GM18873 (cell line): Measurements from ENCODE around the gene PRDM16.

Experiments used
- ATAC-seq: cut with Tn5 transposase; IDR thresholded peaks from one replicate; pipeline ENCODE4 v1.9.1; 2021; ENCODE audit warnings: mild to moderate bottlenecking, moderate library complexity, moderate number of reproducible peaks; ENCODE audit not compliant: unreplicated experiment, low FRiP score

Gene PRDM16

DNA sequence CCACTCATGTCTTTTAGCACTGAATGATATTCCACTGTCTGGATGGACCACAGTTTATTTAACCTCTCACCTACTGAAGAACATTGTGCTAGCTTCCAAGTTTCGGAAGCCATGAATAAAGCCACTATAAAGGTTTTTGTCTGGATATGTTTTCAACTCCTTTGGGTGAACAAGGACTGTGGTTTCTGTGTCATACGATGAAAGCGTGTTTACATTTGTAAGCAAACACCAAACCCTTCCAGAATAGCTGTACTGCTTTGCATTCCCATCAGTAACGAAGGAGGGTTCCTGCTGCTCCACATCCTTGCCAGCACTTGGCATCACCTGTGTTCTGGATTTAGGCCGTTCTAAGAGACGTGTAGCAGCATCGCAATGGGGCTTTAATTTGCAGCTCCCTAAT lies 374.8 kb downstream of the PRDM16 start:
- ATAC-seq, result no peak

DNA sequence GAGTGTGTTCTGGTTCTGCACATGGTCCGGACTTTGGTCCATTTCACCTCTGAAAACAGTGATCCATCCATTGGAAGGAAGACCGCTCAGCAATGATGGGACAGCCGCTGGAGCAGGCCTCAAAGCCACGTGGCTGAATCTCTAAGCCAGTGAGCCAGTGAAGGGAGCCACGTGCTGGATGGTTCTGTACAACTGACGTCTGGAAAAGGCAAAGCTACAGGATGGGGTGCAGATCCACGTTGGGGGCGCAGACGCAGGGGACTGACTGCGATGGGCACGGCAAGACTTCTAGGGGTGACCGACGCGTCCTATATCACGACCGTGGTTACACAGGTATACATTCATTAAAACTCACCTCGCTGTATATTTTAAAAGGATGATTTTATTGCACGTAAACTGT lies 375.3 kb downstream of the PRDM16 start:
- ATAC-seq, result no peak

DNA sequence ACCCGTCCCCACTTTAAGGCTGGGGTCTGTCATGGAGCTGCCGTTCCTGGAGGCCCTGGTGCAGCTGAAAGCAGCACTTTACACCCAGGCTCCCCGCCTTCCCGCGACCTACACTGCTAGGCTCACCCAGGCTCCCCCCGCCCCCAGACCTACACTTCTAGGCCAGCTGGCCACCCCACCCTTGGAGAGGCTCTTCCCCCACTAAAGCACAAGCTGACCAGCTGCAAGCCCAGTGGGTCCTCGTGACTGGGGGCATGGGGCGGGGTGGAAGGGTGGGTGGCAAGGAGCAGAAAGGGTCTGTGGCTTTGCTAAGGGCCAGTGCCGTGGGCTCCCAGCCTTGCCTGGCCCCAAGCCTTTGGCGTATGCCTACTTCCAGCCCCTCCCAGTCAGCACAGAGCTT lies 375.7 kb downstream of the PRDM16 start:
- no peak for ATAC-seq

DNA sequence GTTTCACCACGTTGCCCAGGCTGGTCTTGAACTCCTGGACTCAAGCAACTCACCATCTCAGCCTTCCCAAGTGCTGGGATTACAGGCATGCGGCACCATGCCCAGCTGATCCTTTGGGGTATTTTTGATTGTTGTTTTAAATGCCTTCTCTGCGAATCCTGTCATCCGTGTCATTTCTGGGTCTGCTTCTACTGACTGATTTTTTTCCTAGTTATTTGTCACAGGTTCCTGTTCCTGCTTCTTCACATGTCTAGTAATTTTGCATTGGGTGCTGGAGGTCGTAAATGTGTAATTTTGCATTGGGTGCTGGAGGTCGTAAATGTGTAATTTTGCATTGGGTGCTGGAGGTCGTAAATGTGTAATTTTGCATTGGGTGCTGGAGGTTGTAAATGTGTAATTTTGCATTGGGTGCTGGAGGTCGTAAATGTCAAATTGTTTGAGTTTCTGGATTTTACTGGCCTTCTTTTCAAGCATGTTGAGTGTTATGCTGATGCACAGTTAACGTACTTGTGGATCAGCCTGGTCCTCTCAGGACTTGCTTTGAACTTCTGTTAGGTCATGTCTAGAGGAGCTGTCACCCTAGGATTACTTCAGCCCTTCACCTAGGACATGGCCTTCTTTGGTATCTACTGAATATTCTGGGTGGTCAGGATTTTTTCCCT lies 381.3 kb downstream of the PRDM16 start:
- no peak for ATAC-seq

DNA sequence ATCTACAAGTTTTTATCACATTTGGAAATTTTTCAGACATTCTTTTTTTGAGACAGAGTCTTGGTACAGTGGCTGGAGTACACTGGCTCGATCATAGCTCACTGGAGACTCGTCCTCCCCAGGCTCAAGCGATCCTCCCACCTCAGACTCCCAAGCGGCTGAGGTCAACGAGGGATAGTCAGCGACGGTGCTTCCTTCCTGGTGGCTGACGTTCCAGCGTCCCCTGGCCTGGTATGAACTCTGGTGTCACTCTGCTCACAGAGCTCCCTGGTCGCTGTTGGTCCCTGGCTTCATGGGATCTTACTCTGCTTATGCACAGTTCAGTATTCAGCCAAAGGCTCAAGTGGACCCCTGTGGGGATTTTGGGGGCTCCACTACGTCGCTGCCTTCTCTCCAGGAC lies 382.0 kb downstream of the PRDM16 start:
- ATAC-seq, result no peak

DNA sequence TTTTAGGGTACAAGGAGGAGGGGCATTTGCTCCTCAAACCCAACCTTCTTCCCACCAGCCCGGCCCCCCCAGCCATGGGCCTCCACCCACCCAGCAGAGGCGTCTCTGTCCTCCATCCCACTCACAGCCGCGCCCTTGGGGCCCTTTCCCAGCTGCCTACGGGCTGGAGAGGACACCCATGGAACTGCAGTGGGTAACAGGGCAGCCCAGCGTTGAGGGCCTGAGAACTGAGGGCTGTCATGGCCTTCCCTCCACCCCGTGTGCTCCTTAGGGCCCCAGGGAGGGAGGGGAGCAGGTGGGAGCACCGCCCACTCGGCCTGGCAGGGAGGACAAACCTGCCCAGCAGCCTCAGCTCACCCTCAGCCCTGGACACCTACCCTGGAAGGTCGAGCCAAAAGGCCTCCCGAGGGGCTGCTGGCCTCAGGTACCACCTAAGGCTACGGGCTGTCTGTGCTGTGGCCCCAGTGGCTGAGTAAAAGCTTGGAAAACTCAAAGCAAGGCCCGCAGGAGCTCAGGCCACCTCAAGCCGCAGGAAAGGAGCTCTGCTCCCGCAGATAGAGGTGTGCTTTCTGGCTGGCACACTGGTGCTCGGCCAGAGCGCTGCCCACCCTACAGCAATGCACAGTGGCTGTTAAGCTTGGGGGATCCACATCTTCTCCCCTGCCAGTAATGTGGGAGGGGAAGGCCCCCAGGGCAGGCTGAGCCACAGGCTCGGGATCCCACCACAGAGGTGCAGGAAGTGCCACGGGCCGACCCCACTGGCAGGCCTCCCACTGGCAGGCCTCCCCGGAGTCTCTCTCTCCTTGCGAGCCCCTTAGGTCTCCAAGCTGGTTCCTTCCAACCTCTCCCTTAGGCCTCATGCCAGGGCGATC lies 383.2 kb downstream of the PRDM16 start:
- ATAC-seq, result no peak

DNA sequence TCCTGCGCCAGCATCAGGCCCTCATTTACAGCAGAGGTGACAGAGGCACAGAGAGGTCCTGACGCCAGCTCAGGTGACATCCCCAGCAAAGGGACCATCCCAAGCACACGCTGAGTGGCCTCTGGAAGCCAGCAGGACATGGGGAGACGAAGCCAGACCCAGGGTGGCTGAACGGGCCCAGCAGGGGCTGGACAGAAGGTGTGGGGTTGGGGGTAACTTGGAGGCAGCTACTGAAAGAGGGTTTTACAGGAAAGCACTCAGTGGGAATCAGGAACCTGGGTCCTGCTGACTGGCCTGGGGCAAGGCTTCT lies 383.8 kb downstream of the PRDM16 start:
- no peak for ATAC-seq

DNA sequence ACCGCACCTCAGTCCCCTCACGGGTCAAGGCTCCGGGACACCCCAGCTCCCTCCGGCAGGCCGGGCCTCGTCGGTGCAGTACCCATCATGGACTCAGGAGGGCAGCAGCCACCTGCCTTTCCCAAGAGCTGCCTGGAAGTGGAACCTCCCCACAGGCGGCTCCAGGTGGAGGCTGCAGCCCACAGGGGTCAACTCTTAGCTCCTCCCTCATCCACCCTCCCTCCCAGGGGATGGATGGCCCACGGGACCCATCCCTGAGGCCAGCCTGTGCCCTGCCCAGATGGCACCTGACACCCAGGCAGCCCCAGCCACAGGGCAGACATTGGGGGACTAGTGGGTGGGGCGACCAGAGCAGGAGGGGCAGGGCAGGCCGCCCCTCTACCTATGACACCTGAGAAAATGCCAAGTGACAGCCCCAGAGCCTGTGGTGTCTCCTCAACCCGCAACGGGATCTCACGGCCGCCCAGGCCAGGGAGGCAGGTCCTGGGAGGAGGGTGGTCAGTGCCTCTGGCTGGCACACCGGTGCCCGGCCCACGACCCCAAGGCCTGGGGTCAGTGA lies 384.3 kb downstream of the PRDM16 start:
- no peak for ATAC-seq

DNA sequence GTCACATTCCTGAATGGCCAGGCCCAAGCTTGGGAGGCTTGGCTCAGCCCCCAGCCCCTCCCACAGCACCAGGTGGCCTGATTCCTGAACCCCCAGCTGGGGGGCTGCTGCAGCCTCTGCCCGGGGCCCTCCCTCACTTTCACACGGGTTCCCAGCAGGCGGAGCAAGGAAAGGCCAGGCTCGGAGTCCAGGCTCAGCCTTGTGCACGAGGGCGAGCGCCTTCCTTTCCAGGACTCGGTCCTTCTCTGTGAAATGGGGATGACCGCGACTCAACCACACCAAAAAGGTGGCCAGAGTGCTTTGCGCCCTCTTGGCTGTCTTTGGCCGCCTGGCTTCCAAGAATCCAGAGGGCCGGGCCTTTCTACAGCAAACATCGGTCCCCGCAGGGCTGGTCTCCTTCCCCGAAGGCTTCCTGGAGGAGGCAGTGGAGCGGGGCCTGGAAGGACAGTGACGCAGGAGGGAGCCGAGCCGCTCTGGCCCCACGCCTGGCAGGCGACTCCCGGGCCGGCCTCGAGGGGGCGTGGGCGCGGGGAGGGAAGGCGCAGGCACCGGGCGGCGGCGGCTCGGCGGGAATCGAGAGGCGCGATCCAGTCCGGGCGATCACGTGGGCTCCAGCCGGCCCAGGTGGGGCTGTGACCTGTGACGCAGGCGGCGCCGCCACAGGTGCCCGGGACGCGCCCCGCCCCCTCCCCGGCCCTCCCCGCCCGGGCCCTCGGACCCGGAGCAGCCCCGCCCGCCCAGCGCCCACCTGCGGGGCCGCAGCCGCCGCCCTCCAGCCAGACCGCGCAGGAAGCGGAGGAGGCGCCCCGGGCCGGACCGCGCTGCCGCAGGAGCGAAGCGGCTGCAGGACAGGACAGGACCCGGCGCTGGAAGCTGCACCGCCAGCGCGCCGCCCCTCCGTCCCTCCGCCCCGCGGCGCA lies 385.1 kb downstream of the PRDM16 start, which contains the start of gene ARHGEF16:
ARHGEF16 (plus strand) TSS at position 775 of the 920 bp plus-strand sequence. CDS start 8,420 bp downstream, outside the sequence.
- no peak for ATAC-seq

DNA sequence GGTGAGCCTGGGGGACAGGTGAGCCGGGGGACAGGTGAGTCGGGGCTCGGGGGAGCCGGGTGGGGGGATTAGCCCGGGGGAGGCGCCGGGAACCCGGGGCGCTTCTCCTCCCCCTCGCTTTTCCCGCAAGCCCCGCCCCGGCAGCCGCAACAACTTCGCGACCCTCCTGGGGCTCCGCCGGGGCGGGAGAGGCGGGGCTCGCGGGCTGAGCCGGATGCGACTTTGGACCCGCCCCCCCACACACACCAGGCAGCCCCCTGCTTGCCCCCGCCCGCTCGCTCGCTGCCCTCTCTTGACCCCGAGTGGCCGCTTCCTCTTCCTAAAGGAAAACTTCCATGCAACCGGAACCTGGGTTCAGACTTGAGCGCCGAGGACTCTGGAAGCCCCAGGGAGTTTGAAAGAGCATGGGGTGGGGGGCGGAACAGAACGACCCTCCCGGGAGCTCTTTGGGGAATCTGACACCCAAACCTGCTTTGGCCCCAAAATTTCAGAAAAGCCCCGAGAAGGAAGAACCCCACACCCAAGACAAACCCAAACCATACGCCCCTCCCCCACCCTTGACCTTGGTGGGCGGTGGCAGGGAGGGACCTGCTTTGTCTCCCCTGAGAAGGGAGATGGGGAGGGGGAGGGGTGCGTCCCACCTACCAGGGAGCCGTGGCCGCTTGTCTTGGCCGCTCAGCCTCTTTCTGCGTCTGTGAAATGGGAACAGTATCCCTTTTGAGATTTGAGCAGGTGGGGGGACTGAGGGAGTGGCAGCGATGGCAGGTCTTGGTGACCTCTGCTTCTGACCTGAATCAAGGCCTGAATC lies 386.0 kb downstream of the PRDM16 start:
- ATAC-seq, result no peak

DNA sequence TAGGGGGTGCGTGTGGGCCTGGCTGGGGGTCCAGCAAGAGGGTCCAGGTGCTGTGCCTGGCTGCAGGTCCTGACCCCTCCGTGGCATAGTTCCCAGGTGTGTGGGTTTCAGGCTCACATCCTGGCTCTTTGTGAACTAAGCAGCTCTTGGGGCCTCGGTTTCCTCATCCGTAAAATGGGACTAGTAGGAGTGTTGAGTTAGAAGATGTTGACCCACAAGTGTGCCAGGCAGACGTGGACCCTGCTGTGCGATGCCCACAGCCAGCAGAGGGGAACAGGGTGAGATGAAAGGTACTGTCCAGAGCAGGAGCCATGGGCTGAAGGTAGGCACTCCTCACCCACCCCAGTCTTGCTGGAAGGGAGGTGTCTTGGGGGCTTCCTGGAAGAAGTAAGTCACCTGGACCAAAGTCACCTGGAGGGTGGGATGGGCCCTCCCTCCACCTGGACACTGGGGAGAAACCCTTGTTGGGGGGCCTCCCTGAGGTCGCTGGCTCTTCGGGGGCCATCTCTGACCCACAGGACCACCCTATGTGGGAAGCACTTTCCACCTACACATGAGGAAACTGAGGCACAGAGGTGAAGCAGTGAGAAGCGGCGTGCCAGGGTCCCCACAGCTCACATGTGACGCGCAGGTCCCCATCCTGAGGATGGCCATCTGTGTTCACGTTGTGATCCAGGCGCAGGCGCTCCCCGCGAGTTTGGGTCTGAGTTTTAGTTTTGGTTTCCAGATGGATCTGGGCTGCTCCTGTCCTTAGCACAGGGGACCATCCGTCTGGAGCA lies 386.9 kb downstream of the PRDM16 start:
- no peak for ATAC-seq

DNA sequence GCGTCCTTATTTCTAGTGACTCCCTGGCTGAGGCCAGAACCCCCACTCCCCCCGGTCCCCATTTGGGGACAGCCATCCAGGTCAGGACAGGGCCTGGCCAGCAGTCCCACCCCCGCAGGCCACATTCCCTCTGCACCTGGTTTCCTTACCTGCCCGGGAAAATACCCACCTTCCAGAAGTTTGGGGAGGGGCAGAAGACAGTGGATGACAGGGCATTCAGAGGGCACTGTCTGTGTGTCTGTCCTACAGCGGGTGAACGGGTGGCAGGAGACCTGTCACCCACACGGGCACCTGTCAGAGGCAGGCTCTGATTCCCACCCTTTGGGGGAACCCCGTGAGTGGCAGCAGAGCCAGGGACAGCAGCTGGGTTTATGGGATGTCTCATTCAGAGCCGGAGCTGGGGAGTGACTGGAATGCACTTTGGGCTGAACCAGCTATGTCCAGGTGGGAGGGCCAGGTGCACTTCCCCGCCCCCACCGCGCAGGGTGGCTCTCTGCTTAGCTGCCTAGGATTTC lies 387.5 kb downstream of the PRDM16 start:
- ATAC-seq, result no peak

DNA sequence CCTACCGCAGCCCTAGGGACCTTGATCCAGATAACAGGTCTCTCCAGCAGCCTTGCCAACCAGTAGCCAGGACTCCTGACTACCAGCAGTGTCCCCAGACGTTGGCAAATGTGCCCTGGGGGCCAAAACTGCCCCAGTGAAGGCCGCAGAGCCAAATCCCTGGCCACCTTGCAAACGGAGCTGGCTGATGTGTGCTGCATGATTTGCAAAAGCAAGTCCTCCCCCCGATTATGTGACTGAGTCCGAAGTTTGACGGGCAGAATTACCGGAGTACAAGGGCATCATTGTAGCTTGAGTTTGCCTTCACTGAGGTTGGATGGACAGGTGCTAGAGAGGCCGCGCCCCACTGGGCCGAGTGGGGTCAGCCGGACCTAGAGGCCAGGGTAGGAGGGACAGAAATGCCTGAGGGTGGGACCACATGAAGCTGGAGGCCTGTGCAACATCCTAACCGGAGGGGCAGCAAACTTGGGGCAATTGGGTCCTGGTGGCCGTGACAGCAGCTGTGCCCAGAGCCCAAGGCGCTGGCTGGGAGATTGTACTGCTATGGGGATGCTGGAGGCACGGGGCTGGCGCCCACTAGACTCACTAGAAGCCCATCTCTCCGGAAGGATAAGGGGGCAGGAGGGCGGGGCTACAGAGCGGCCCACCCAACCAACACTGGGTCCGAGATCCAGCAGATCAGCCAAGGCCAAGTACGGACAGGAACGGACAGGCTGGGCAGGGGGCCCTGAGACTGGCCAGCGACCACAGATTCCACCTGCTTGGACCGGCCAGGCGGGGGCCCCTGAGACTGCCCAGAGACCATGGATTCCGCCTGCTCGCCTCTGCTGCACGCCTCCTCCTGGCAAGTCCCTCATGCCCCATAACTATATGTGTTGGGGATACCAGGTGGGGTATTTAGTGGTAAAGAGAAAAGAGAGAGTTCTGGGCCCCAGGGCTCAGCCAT lies 388.2 kb downstream of the PRDM16 start:
- no peak for ATAC-seq

DNA sequence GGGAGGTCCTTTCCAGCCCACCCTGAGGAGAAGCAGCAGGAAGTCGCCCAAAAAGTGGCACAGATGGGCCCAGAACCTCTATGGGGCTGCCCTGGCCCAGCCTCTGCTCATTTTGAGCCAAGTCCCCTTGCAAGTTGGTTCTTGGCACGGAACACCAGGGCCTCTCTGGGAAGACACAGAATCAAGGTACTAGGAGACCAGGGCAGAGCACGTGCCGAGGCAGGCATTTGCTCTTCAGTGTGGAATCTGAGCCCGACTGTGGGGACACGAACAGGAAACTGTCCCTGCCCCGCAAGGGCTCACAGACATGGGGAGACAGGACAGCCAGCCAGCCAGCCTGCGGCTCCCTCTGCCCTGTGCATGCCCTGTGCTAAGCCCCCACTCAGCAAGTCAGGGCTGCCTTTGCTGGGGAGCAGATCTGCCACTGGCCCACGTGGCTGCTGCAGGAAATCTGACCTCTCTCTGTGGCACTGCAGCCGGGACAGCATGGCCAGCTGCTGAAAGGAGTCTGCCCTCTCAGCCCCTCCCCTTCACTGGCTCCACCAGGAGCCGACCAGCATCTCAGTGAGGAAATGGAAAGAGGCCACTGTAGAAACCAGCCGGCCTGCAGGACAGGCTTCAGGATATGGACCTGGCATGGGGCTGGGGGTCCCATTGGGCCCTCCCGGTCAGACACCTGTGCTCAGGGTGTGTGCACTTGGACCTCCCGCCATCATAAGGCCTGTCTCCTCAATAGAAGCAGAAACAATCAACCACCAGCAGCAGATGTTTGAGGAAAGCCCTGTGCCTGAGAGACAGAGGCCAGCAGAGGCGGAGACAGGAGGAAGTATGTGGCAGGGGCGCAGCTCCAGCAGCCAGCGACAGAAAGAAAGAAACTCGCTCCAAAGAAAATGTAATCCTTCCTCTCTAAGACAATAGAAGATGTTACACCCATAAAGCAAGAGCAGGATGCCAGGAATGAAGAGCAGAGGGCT lies 389.2 kb downstream of the PRDM16 start:
- no peak for ATAC-seq

DNA sequence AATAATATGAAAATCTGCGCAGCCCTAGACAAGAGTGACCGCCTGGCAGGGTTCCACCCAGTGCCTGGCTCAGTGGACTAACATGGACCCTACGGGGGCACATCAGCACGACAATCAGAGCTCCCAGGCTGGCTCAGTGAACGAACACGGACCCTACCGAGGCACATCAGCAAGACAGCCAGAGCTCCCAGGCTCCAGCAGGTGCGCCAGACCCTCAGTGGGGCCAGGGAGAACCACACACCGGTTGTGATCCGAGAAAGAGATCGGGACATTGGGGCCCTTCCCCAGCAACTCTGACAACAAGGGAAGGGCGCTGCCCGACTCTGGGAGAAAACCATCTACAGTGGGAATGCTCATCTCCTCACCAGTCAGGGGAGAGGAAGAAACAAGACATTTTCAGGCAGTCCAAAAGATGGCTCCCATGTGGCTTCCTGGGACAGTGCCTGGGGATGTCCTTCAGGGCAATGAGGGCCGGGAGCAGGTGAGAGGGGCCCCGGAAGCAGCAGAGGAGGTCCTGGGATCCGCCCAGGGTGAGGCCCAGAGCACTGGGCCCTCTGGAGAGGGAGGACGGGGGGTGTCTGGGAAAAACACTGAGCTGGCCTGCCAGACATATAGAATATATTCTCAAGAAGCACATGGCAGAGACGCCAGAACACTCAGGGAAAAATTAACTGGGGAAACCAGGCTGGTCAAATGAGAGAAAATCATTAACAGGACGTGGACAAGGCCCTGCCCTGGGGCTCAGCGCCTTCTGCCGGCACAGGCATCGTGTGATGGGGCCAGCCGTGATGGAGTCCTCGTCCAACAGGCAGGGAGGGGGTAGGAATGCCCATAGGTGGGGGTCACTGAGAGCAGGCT lies 390.3 kb downstream of the PRDM16 start:
- ATAC-seq, result no peak
